ENCODE measurements around the gene SPOCK1. TPM values are rescaled to one million over a fixed set of nuclear protein-coding genes. Genes with fewer than 3 reads are reported as not detected.

SPOCK1 gene
- total and polyA plus RNA-seq, 2 of the 13 experiments (the other 11 are each of a cell fraction or from before 2014, with no cell fraction given): 0.18 to 0.29 TPM

DNA sequence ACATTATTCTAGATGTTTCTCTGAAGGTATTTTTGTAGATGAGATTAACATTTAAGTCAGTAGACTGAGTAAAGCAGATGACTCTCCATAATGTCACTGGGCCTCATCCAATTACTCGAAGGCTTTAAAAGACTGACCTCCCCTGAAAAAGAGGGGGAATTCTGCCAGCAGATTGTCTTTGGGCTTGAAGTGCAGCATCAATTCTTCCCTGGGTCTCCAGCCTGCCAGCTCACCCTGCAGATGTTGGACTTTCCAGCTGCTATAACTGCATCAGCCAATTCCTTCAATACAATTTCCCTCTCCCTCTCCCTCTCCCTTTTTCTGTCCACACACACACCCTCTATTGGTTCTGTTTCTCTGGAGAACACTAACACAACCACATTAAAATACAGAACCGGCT is 472.8 kb downstream of the SPOCK1 start (continued):
- TF ChIP-seq, protein P1, sequence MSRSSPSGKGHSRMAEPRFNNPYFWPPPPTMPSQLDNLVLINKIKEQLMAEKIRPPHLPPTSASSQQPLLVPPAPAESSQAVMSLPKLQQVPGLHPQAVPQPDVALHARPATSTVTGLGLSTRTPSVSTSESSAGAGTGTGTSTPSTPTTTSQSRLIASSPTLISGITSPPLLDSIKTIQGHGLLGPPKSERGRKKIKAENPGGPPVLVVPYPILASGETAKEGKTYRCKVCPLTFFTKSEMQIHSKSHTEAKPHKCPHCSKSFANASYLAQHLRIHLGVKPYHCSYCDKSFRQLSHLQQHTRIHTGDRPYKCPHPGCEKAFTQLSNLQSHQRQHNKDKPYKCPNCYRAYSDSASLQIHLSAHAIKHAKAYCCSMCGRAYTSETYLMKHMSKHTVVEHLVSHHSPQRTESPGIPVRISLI (CRISPR knock-in tag; IDR thresholded peaks at IDR 0.05; ENCODE audit: borderline replicate concordance): no peak
- TF ChIP-seq, protein P2, sequence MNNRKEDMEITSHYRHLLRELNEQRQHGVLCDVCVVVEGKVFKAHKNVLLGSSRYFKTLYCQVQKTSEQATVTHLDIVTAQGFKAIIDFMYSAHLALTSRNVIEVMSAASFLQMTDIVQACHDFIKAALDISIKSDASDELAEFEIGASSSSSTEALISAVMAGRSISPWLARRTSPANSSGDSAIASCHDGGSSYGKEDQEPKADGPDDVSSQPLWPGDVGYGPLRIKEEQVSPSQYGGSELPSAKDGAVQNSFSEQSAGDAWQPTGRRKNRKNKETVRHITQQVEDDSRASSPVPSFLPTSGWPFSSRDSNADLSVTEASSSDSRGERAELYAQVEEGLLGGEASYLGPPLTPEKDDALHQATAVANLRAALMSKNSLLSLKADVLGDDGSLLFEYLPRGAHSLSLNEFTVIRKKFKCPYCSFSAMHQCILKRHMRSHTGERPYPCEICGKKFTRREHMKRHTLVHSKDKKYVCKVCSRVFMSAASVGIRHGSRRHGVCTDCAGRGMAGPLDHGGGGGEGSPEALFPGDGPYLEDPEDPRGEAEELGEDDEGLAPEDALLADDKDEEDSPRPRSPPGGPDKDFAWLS (CRISPR knock-in tag; IDR thresholded peaks at IDR 0.05; ENCODE audit: borderline replicate concordance): no peak
- no peak for TF ChIP-seq ARNT (IDR thresholded peaks at IDR 0.05)
- TF ChIP-seq, protein P3, sequence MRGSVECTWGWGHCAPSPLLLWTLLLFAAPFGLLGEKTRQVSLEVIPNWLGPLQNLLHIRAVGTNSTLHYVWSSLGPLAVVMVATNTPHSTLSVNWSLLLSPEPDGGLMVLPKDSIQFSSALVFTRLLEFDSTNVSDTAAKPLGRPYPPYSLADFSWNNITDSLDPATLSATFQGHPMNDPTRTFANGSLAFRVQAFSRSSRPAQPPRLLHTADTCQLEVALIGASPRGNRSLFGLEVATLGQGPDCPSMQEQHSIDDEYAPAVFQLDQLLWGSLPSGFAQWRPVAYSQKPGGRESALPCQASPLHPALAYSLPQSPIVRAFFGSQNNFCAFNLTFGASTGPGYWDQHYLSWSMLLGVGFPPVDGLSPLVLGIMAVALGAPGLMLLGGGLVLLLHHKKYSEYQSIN (CRISPR knock-in tag; IDR thresholded peaks at IDR 0.05; ENCODE audit: borderline replicate concordance): no peak
- no peak for TF ChIP-seq NR2F2 (IDR thresholded peaks at IDR 0.05; ENCODE audit: borderline replicate concordance, low read depth)

DNA sequence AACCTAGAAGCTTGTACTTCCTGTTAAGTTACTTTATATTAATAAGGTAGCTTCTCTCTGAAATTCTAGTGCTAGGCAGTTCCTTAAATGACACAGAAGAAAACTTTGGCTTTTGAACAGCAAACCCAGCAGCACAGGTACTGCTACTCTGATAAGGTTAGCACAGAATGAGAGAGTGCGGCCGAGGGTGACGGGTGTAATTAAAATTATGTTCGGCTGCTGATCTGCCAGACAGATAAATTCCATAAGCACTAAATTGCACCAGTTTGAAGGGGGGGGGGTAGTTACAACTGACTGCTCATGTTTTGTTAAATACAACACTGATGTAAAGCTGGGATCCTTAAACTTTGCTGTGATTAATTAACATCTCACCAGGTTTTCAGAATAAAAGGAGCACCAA is 475.1 kb downstream of the SPOCK1 start:
- Histone ChIP-seq H3K4me3 (replicated peaks in 1 of 3; ENCODE audit: insufficient read depth in 1 of 3, low read depth in 2 of 3, low read length in 3 of 3) (no peak overlapping the region), H2AFZ (ENCODE audit: low read length) (no peak overlapping the region), H3K36me3 (replicated peaks in 1 of 2; ENCODE audit: control insufficient read depth in 1 of 2, insufficient read depth in 2 of 2, low read length in 2 of 2) (no peaks in the 10 kb centered on the region), H4K20me1 (ENCODE audit: insufficient read depth, low read length) (no peaks in the 10 kb centered on the region), H3K9ac (ENCODE audit: insufficient read depth, low read depth, low read length) (no peak overlapping the region), H3K27me3 (ENCODE audit: control insufficient read depth in 1 of 2, insufficient read depth in 2 of 2, low read length in 2 of 2) (no peaks in the 10 kb centered on the region), H3K27ac (ENCODE audit: extremely low read length, insufficient read depth, low read length) (no peak overlapping the region), H3K4me2 (ENCODE audit: low read depth, low read length) (no peak overlapping the region), H3K9me3 (ENCODE audit: low read length) (no peaks in the 10 kb centered on the region), H3K79me2 (ENCODE audit: insufficient read depth, low read length) (no peaks in the 10 kb centered on the region), H3K4me1 (ENCODE audit: insufficient read depth, low read length) (no peaks in the 10 kb centered on the region)
- WGBS (ENCODE audit: low lambda C conversion rate): 44% methylated on average over 4 of the region's 4 CpGs
- intact Hi-C loops (cut with micrococcal nuclease; ENCODE audit: unreplicated experiment): no loop called here
- no TSS peak for BruUV-seq (replicated peaks)
- TF ChIP-seq KDM2A (CRISPR knock-in tag; IDR thresholded peaks at IDR 0.05; ENCODE audit: borderline replicate concordance, low read depth) (no peak), ZNF343 (CRISPR knock-in tag; IDR thresholded peaks at IDR 0.05) (no peak), FOXC1 (CRISPR knock-in tag; IDR thresholded peaks at IDR 0.05; ENCODE audit: borderline replicate concordance) (no peak), FIP1L1 (IDR thresholded peaks at IDR 0.05; ENCODE audit: borderline replicate concordance, insufficient read depth, low read depth, low read length) (no peak), ELF3 (CRISPR knock-in tag; IDR thresholded peaks at IDR 0.05) (no peak), ZNF24 (IDR thresholded peaks at IDR 0.05) (no peak), IRX3 (CRISPR knock-in tag; IDR thresholded peaks at IDR 0.05; ENCODE audit: borderline replicate concordance, low read depth) (no peak), KLF15 (CRISPR knock-in tag; IDR thresholded peaks at IDR 0.05; ENCODE audit: borderline replicate concordance) (no peak)
- no peak for FAIRE-seq
- ATAC-seq: no peak
- DNase-seq (ENCODE audit: low spot score): no peak
- CTCF ChIA-PET (ENCODE audit: low intra/inter-chr PET ratio, low total read pairs): no interaction called here
- in situ Hi-C loops (cut with HindIII; ENCODE audit: extremely low pct_ligation_motif_present, low pct_unique_long_range_greater_than_20kb): no loop called here
- POLR2A ChIA-PET: no interaction called here
